H1 (cell line): Measurements from ENCODE around the gene GFM1. TPM values are rescaled to one million over a fixed set of nuclear protein-coding genes. Genes with fewer than 3 reads are reported as not detected.

Source experiments
- CHD1 ChIP-seq: IDR thresholded peaks from 2 replicates; pipeline ENCODE4 v1.6.1; 2012; ENCODE audit warnings: low read depth, low read length, improper control_type of control experiment
- EP300 ChIP-seq, 2 experiments: IDR thresholded peaks; 1 replicate in 1 of 2; 2 replicates in 1 of 2; pipeline ENCODE4 v1.6.1; 2011 to 2012; ENCODE audit warnings: low read depth in 2 of 2, low read length in 2 of 2, mild to moderate bottlenecking in 2 of 2, borderline replicate concordance in 1 of 2, inconsistent platforms in 1 of 2, moderate library complexity in 1 of 2
- KDM5A ChIP-seq: fragments of 200-600 bp; IDR thresholded peaks from 2 replicates; pipeline ENCODE4 v1.7.1; 2012; ENCODE audit warnings: mild to moderate bottlenecking, low read length, inconsistent platforms, mixed read lengths
- MAX ChIP-seq: IDR thresholded peaks from 2 replicates; pipeline ENCODE4 v1.6.1; 2012; ENCODE audit warnings: inconsistent platforms
- NRF1 ChIP-seq: IDR thresholded peaks from 2 replicates; pipeline ENCODE4 v1.6.1; 2011; ENCODE audit warnings: mild to moderate bottlenecking, low read depth, low read length, improper control_type of control experiment
- POLR2A ChIP-seq, 2 experiments: IDR thresholded peaks; 1 replicate in 1 of 2; 2 replicates in 1 of 2; pipeline ENCODE4 v1.6.1; 2011; ENCODE audit warnings: low read depth in 2 of 2, low read length in 2 of 2, mild to moderate bottlenecking in 2 of 2; ENCODE audit errors: control extremely low read depth in 1 of 2
- RXRA ChIP-seq: IDR thresholded peaks from 2 replicates; pipeline ENCODE4 v1.6.1; 2011; ENCODE audit warnings: low read depth, mild to moderate bottlenecking, low read length, moderate library complexity; ENCODE audit not compliant: insufficient read depth
- SIRT6 ChIP-seq: IDR thresholded peaks from one replicate; pipeline ENCODE4 v1.7.1; 2012; ENCODE audit warnings: low read length, inconsistent platforms
- SIX5 ChIP-seq: IDR thresholded peaks from 2 replicates; pipeline ENCODE4 v1.6.1; 2011; ENCODE audit warnings: mild to moderate bottlenecking, low read depth, low read length
- SP2 ChIP-seq: IDR thresholded peaks from 2 replicates; pipeline ENCODE4 v1.6.1; 2012; ENCODE audit warnings: mild to moderate bottlenecking, low read length, inconsistent platforms
- TAF1 ChIP-seq: IDR thresholded peaks from 2 replicates; pipeline ENCODE4 v1.6.1; 2011; ENCODE audit warnings: mild to moderate bottlenecking, low read depth, low read length
- TAF7 ChIP-seq: optimal IDR thresholded peaks from 2 replicates; pipeline ENCODE3; 2011; ENCODE audit warnings: low read depth, mild to moderate bottlenecking, inconsistent platforms, low read length, moderate library complexity, borderline replicate concordance
- TCF12 ChIP-seq: IDR thresholded peaks from 2 replicates; pipeline ENCODE4 v1.6.1; 2011; ENCODE audit warnings: low read depth, mild to moderate bottlenecking, low read length
- polyA plus RNA-seq, 7 experiments: library from polyadenylated mRNA; depleted of rRNA in 3 of 7; stranded (reverse) in 5 of 7; unstranded in 2 of 7; fragments of >200 nt in 5 of 7; fragments of 200-250 nt in 2 of 7; gene quantifications; 1 replicate in 5 of 7; 2 replicates in 1 of 7; 4 replicates in 1 of 7; pipeline versions ENCODE4 v1.2.1 to v1.2.3, GENCODE V29; 2011 to 2013; ENCODE audit warnings: missing spikeins in 2 of 7, mixed read lengths in 2 of 7
- total RNA-seq: library from RNA; stranded (reverse); fragmentation: NEBNext Ultra II Directional; extraction: Animal tissue kit (Norgen Biotek cat#: 25700); gene quantifications from 2 replicates; pipeline ENCODE4 v1.2.1, GENCODE V29; 2021

Gene GFM1
- total and polyA plus RNA-seq, 2 of the 8 experiments (the other 6 are each of a cell fraction or from before 2014, with no cell fraction given), result 10.9 to 45.3 TPM

GRCh38 chr3:158731938-158732855 lies 87.9 kb downstream of the GFM1 start, which contains the start of gene RARRES1 (continued):
- no peak for TF ChIP-seq SP2
- TF ChIP-seq KDM5A, result no peak
- peak; percentile 84 for TF ChIP-seq MAX
- no peak for TF ChIP-seq NRF1
- TF ChIP-seq RXRA, result no peak
- TF ChIP-seq SIRT6, result no peak
- no peak for TF ChIP-seq TAF7
- TF ChIP-seq SIX5, result no peak
- no peak for TF ChIP-seq POLR2A (IDR thresholded peaks at IDR 0.05; ENCODE audit: control extremely low read depth in 1 of 2, low read depth in 2 of 2, low read length in 2 of 2)
- TF ChIP-seq TCF12, result no peak
- TF ChIP-seq TAF1, result no peak
- TF ChIP-seq EP300 (IDR thresholded peaks at IDR 0.05; ENCODE audit: borderline replicate concordance in 1 of 2, low read depth in 2 of 2, low read length in 2 of 2), result no peak
- no peak for TF ChIP-seq CHD1
